IMR-90 (cell line): Measurements from ENCODE around the gene ZP3.
"Not testable (repeated sequence)": the region's sequence is repeated elsewhere in the genome, so short reads cannot be mapped to it uniquely, and the experiment has no call there.

ENCODE experiments used
- CEBPB ChIP-seq: IDR thresholded peaks from 2 replicates; pipeline ENCODE4 v1.6.1; 2012; ENCODE audit warnings: low read depth, low read length, improper control_type of control experiment
- POLR2A ChIP-seq: IDR thresholded peaks from 2 replicates; pipeline ENCODE4 v1.6.1; 2012; ENCODE audit warnings: mild to moderate bottlenecking, low read depth, low read length
- TF ChIP-seq, protein P1 (sequence below): conservative IDR thresholded peaks from 2 replicates; pipeline ENCODE4 v1.5.1; 2012; ENCODE audit warnings: mild to moderate bottlenecking, low read depth, low read length, improper control_type of control experiment
- TF ChIP-seq, protein P2 (sequence below): fragments of 150-350 bp; IDR thresholded peaks from 2 replicates; pipeline ENCODE4 v1.6.1; 2016; ENCODE audit warnings: low read depth, mild to moderate bottlenecking, low read length, moderate library complexity, borderline replicate concordance

DNA sequence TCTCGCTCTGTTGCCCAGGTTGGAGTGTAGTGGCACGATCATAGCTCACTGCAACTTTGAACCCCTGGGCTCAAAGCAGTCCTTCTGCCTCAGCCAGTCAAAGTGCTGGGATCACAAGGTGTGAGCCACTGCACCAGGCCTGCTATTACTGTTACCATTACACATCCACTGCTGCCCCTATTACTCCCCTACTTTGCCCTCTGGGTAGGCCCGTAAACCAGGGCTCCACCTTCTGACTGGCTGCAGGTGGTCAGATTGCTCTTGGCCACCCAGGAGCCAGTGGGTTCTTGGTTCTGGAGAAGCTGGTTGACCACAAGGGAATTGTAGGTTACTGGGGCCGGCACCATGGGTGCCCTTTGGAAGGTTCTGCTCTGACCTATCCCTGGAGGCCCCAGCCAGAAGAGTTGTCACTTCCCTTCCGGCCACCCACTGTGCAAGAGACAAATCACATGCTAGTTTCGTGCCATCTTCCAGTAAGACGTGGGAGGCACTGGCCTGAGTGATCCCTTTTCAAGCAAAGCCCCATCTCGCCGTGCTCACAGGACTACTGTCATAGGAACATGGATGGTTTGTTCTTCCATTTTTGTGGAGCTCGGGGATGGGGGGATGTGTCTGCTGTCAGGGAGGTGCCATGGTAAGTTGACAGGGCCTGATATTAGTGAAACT, 46.9 kb downstream of the ZP3 start:
- TF ChIP-seq, protein P1, sequence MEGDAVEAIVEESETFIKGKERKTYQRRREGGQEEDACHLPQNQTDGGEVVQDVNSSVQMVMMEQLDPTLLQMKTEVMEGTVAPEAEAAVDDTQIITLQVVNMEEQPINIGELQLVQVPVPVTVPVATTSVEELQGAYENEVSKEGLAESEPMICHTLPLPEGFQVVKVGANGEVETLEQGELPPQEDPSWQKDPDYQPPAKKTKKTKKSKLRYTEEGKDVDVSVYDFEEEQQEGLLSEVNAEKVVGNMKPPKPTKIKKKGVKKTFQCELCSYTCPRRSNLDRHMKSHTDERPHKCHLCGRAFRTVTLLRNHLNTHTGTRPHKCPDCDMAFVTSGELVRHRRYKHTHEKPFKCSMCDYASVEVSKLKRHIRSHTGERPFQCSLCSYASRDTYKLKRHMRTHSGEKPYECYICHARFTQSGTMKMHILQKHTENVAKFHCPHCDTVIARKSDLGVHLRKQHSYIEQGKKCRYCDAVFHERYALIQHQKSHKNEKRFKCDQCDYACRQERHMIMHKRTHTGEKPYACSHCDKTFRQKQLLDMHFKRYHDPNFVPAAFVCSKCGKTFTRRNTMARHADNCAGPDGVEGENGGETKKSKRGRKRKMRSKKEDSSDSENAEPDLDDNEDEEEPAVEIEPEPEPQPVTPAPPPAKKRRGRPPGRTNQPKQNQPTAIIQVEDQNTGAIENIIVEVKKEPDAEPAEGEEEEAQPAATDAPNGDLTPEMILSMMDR: not testable (repeated sequence)
- not testable (repeated sequence) for TF ChIP-seq CEBPB, POLR2A
- TF ChIP-seq, protein P2, sequence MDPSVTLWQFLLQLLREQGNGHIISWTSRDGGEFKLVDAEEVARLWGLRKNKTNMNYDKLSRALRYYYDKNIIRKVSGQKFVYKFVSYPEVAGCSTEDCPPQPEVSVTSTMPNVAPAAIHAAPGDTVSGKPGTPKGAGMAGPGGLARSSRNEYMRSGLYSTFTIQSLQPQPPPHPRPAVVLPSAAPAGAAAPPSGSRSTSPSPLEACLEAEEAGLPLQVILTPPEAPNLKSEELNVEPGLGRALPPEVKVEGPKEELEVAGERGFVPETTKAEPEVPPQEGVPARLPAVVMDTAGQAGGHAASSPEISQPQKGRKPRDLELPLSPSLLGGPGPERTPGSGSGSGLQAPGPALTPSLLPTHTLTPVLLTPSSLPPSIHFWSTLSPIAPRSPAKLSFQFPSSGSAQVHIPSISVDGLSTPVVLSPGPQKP: not testable (repeated sequence)
